ENCODE data around the gene SELENOO.
A peak's percentile ranks its signal among the peaks of the same experiment; 100 is the strongest.

The SELENOO gene

DNA sequence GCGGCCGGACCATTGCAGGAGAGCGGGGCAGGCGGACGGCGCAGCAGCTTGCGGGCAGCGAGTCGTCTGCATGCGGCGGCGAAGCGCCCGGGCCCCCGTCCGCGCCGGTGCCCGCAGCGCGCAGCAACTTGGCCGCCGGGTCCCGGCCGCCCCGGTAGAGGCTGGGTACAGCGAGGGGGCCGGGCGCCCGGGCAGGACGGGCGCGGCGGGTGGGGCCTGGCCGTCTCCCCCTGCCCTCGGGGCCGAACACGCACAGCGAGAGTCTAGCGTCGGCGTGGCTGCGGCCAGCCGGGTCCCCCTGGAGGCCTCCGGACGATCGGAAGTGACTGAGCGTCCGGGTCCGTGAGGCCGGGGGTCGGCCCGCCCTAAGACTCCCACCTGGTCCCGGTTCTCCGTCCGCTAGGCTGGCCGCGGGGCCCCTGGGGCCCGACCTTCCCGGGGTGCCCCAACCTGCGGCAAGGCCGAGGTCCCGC is 15.9 kb upstream of the SELENOO start:
- no peak for DNase-seq (ENCODE audit: low spot score)

DNA sequence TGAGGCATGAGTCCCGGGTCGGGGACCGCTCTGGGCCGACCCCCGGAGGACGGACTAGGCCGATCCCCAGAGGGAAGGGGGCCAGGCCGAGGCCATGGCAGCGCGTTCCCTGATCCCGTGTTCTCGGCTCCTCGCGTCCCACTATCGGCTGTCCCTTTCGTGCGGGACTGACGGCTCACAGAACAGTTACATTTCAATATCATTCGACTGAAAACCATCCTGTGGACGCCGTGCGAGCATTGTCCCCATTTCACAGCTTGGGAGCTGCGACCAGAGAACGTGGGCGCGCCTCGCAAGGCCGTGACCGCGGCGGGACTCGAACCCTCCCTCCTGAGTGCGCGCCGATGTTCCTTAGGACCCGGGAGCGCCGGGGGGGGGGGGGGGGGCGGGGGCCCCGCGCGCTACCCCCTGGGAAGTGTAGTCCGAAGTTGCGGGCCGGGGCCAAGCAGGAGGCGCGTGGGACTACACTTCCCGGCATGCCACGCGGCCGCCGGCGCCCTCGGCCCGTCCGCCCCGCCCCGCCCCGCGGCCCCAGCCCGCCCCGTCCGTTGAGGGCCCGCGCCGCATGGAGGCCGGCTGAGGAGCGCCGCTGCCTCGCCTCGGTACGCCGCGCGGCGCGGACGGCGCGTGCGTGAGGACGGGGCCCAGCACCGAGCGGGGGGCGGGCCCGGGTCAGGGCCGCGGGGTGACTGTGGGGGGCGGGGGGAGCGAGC is 15.3 kb upstream of the SELENOO start, which contains the start of gene TRABD:
TRABD (plus strand) TSS at position 539 of the 713 bp plus-strand sequence. CDS start 7,148 bp downstream, outside the sequence.
- peak; percentile 95 for DNase-seq (ENCODE audit: low spot score)

DNA sequence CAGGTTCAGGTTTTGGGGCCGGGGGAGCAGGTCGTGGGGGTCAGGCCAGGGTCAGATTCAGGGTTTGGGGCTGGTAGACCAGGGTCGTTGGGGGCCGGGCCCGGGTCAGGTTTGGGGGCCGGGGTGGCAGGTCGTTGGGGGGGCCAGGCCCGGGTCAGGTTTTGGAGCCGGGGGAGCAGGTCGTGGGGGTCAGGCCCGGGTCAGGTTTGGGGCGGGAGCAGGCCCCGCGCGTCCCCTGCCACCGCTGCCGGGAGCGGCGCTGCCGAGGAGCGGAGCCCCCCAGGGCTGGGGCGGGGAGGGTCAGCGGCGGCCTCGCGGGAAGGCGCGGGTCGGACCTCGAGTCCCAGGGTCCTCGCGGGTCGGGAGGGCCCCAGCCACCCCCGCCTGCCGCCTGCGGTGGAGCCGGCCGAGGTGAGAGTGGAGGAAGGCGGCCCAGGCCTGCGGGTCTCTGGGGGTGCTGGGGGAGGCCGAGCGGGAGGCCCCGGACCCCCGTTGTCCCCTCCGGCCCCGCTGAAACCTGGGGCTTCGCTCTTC is 14.6 kb upstream of the SELENOO start:
- no peak for DNase-seq (ENCODE audit: low spot score)

DNA sequence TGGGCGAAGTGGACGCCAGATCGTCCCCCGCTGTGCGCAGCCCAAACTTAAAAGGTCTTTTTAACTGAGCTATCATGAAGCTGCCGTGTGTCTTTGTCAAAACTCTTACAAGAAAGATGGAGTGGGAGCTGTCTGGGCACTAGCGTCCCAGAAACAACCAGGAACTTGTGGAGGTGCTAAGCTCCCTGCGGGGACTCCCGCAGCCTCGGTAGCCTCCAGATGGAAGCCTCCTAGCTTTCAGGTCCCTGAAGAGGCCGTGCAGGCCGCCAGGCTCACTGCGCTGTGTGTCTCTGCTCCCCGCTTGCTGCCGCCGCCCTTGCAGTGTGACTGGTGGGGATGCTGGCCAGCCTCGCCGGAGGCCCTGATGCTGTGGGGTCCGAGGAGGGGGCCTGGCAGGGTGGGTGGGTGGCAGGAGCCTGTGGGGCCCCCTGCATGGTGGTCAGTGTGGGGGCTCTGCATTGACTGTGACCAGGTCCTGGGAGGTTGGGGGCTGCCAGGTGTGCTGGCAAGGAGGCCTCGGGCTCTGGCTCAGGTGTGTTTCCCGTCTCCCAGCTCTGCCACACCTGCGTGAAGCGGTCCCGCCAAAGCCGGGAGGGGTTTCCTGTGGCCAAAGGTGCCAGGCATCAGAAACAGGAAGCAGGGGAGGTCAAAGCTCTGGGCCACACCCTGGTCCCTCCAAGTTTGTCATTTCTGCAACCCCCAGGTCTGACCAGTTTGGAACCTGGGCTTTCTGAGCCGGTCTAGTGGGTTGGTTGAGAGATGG is 13.9 kb upstream of the SELENOO start:
- no peak for DNase-seq (ENCODE audit: low spot score)

DNA sequence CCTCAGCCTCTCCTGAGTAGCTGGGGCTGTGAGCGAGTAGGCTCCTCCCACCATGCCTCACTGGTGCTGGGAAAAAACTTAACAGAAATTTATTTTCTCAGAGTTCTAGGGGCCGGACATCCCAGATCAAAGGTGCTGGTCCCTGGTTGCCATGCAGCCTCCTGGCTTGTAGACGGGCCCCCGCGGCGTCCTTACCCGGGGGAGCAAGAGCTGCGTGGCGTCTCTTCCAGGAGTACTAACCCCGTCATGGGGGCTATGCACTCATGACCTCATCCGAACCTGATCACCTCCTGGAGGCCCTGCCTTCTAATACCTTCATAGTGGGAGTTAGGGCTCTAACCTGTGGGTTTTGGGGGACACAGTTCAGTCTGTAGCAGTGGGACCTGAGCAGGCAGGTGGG is 12.5 kb upstream of the SELENOO start:
- DNase-seq (ENCODE audit: low spot score), result no peak

DNA sequence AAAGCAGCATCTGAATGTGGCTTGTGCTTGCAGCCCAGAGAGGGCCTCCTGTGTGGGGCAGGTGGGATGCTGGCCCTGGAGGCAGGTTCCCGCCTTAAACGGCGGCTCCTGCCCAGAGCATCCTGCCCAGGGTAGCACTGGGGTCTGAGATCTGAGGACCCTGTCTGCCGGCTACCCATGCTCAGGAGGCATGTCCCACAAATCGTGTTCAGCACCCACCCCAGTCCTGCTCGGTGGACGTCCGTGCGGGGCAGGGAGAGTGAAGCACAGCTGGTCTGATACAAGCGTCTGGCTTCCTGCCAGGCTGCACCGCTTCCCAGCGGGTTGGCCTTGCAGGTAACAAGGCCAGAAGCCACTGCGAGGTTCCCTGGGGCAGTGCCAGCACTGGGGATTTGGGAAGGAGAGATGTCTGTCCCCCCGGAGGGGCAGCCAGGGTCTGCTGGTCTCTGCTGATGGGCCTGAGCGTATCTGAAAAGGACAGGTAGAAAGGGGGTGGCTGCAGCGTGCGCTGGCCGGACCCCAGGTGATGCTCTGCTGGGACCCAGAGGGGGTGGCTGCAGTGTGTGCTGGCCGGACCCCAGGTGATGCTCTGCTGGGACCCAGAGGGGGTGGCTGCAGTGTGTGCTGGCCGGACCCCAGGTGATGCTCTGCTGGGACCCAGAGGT is 11.5 kb upstream of the SELENOO start:
- DNase-seq (ENCODE audit: low spot score), result no peak

DNA sequence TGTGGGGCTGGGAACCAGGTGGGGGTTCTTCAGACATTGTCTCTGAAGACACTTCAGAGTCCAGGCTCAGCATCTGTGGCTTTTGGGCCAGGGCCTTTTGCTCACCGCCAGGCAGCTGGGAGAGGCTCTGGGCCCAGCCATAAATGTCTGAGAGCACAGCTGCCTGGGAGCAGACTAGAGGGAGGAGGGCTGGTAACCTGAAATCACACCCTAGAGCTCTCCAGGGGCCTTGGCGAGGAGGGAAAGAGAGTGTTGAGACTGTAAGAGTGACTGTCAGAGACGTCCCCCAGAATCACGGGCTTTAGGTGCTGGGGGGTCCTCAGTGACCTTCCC is 11.0 kb upstream of the SELENOO start:
- DNase-seq (ENCODE audit: low spot score), result no peak

DNA sequence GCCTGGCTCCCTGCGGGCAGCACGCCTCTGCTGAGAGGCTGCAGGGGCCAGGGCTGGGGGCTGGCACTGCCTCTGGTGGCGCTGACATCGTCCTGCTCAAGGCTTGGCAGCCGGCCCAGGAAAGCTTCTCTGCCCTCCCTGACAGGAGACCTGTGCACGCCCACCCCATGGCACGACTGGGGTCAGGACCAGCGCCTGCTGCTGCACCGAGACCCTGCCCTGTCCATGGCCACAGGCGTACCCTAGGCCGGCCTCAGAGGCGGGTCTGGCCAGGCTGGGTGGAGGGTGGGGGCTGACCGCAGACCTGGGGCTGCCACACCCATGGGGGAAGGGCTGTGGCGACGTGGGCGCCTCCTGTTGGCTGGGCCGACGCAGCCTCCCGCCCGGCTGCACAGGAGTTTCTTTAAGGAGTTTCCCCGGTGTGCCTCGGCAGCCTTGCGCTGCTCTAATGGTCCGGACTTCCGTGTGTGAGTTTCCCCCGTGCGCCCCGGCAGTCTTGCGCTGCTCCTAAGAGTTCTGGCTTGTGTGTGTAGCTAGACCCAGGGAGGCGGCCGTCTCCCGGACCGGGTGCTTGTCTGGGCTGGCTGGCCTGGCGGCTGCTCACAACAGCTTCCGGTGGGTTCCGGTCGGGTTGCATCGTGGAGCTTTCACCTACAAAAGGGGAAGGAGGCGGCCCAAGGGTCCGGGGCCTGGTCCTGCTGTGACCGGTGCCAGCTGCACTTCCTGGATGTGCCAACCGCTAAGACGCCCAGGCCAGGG is 10.4 kb upstream of the SELENOO start:
- no peak for DNase-seq (ENCODE audit: low spot score)

DNA sequence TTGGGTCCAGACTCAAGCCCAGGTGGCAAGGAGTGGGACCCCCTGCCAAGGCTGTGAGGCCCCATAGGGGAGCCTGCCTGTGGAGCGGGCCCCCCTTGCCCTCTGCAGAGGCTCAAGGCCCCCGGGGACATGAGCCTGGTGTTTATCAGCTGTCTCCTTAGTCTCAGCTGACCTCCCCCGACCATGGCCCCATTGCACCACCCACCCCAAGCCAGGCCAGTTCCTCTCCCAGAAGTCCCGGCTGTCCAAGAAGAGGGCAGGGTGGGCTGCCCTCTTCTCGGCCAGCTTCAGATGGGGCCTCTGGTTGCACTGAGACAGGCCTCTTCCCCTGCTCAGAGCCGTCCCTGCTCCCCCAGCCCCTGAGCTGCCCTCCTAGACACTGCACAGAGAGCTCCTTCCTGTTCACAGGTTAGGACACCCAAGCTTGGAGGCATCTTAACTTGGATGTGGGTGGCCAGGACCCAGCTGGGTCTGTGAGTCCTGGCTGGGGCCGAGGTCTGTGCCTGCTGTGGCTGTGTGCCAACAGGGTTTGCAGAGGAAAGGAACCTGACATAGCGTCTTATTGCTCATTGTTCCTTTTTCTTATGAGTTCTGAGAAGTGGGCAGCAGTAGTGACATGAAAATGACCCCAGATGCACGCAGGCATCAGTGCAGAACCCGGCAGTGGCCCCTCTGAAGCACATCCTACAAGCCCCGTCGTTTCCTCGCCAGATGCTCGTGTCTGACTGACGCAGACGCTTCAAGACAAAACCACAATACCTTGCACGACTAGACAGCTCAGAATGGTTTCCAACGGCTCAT is 9.7 kb upstream of the SELENOO start:
- no peak for DNase-seq (ENCODE audit: low spot score)

DNA sequence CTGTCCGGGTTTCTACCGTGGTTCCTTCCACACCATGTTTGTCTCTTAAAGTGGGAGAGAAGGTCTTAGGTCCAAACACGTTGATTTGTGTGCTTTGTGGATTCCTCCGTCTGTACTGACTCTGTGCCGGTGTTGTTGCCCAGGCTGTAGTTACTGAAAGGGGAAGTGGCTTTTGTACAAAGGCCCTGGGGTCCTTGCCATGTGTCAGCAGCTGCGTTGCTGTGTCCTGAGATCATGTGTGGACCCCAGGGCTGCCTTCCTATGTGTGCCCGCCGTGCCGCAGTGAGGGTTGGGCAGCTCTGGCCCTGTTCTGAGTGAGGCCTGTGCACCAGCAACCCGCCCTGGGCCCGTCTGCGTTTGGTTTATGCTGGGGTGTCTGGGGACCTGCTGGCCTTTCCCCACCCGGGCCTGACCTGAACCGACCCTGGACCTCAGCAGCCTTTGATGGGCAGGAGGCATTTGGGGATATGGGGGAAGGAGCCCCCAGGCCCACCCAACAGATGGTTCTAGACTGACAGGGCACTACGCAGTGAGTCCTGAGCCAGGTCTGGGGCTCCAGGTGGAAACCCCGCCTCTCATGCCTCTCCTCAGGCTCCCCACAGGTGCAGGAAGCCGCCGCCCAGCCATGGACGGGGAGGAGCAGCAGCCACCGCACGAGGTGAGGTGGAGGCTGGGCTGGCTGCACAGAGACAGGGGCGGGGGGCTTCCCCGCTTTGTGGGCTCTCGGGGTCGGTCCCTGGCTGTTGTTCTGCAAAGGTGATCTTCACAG is 8.2 kb upstream of the SELENOO start:
- no peak for DNase-seq (ENCODE audit: low spot score)

DNA sequence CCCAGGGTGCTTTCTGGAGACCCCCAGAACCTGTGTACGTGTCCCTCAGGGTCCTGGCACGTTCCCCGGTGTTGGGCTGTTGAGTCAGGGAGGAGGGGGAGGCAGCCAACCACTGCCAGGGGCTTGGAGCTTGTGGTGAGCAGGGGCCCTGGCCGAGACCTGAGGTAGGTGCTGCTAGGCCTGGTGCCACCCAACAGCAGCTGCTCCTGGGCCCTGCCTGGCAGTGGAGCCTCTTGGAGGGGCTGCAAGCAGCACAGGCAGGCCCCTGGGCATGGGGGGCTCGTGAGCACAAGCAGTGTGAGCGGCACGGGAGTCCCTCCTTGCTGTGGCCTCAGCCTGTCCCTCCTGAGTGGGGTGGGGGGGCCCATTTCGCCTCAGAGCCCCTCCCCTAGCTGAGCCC is 7.2 kb upstream of the SELENOO start:
- DNase-seq (ENCODE audit: low spot score), result no peak

DNA sequence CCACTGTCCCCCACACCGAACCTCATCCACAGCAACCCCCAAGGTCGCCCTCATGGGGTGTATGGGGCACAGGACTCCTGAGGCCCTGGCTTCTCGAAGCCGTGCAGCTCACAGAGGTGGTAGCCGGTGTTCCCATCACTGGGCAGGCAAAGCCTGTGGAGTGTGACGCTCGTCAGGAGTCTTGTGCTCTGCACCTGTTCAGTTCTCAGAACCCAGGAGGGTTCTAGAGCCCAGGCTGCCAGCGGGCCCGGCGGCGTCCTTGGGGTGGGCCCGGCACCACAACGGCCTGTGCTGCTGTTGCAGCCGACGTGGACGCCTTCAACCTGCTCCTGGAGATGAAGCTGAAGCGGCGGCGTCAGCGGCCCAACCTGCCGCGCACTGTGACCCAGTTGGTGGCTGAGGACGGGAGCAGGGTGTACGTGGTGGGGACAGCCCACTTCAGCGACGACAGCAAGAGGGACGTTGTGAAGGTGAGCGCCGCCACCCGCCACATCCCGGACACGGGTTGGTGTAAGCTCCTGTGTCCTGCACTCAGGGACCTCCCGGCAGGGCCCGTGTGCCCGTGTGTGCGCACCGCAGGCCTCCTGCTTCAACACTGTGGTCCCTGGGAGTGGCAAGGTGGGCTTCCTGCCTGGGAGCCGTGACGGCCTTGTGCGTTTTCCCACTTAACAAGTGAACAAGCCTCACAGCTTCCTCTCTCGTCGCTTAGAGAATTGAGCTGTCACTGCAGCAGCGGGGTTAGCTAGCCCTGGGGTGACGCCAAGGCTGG is 6.6 kb upstream of the SELENOO start:
- DNase-seq (ENCODE audit: low spot score), result no peak

DNA sequence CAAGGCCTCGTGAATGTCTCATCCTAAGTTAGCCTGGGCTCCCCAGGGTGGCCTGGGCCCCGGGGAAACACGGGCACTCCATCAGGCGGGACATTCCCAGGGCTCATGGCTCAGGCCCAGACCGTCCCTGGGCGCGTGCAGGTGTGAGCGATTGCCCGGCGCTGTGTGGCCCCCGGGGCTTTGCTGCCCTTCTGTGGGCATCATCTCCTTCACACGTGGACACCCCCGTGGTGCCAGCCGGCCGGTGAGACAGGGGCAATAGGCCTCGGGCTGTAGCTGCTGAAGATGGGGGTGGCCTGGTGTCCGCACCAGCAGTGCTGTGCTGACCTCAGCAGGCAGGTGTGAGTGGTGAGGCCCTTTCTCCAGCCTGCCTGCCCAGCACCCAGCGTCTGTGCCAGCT is 4.6 kb upstream of the SELENOO start:
- DNase-seq (ENCODE audit: low spot score), result no peak

DNA sequence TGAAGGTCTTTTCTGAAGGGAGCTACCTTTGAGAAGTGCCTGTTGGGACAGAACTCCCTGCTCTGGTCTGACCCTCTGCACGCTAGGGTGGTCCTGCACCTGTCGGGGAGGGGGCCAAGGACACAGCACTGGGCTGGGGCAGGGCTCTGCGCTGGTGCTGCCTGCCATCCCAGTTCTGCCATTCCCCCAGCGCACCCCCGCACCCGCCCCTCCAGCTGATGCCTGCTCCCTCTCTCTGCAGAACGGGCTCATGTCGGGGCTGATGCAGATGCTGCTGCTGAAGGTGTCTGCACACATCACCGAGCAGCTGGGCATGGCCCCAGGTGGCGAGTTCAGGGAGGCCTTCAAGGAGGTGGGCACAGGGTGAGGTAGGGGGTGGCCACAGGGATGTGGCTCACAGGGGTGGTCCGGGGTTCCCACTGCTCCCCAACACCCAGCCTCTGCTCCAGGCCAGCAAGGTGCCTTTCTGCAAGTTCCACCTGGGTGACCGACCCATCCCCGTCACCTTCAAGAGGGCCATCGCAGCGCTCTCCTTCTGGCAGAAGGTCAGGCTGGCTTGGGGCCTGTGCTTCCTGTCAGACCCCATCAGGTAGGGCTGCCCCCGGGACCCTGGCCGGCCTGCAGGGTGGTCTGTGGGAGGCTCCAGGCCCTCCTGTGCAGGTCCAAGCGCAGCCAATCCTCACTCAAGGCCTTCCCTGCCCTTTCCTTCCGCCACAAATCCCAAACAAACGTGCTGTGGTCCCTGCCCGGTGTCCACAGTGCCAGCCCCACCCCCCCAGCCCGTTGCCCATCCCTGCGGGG is 3.6 kb upstream of the SELENOO start:
- DNase-seq (ENCODE audit: low spot score), result no peak

DNA sequence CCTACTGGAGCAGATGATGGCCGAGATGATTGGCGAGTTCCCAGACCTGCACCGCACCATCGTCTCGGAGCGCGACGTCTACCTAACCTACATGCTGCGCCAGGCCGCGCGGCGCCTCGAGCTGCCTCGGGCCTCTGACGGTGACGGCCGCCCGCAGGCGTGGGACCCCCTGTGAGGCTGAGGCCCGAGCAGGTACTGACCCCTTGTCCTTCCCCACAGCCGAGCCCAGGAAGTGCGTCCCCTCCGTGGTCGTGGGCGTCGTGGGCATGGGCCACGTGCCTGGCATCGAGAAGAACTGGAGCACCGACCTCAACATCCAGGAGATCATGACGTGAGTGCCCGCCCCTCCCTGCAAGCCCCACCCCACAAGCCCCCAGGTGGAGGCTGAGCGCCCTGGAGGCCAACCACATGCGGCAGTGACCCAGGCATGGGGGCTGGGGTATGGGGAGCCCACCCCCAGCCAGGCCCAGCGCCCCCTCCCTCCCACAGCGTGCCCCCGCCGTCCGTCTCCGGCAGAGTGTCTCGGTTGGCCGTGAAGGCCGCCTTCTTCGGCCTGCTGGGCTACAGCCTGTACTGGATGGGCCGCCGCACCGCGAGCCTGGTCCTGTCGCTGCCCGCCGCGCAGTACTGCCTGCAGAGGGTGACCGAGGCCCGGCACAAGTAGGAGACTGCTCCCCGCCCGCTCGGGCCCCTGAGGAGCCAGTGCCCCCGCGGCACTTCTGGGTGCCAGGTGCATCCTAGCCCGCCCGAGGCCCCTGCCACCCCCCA is 2.8 kb upstream of the SELENOO start:
- DNase-seq (ENCODE audit: low spot score), result no peak

DNA sequence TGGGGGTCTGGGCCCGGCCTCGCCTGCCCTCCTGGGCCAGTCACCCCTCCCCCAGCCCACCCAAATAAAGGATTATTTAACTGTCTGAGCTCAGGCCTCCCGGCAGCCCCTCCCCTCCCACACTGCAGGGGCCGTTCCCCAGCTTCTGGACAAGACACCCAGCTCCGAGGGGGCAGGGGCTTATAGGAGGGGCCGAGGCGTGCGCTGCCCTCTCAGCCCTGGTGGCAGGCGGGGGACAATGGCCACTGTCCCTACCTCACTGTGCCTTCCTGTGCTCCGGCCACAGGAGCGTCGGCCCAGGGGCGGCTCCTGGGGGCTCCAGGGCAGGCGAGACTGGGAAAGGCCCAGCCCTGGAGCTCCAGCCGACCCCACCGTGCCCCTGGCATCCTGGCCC is 2.2 kb upstream of the SELENOO start:
- DNase-seq (ENCODE audit: low spot score), result no peak

DNA sequence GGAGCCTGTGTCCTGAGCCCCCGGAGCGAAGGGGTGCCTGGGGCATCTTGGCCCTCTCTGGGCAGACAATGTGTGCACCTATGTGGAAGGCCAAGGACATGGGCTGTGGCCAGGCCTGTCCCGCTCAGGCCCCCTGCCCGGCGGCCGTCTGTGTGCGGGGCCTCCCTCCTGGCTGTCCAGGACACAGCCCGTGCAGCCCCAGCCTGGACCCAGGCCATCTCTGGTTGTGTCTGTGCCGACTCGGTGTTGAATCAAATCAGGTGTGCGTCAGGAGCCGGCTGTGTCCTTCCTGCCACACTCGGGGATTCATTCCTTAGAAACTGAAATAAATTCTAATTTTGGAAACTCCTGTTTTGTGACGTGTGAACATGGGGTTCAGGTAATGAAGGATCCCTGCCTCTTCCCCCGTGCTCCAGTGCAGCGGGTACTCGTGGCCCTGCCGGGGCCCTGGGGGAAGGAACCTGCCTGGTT is 1.5 kb upstream of the SELENOO start:
- DNase-seq (ENCODE audit: low spot score), result no peak
